ENCODE data around the gene ECSCR.

ECSCR gene

GRCh38 chr5:139415221-139415861, 47.2 kb downstream of the ECSCR start:
- no peak for DNase-seq (ENCODE audit: low spot score)
- H3K9me3 ChIP-seq (ENCODE audit: severe bottlenecking), result no peaks in the 10 kb centered on the region
- H3K4me3 ChIP-seq (ENCODE audit: severe bottlenecking), result no peak overlapping the region
- no peaks in the 10 kb centered on the region for H3K27me3 ChIP-seq (ENCODE audit: insufficient read depth, poor library complexity, severe bottlenecking)
- peak; percentile 58 for ATAC-seq (ENCODE audit: low read depth)
- H3K27ac ChIP-seq (ENCODE audit: poor library complexity, severe bottlenecking), result no peak overlapping the region
- H3K4me1 ChIP-seq (ENCODE audit: insufficient read depth, poor library complexity, severe bottlenecking), result no peaks in the 10 kb centered on the region
- no peak for TF ChIP-seq CTCF (IDR thresholded peaks at IDR 0.05; ENCODE audit: poor library complexity, severe bottlenecking)
- H3K36me3 ChIP-seq (ENCODE audit: low read depth), result peaks cover 5% of the 10 kb centered on the region; the same call in 1 of the 2 replicates

DNA sequence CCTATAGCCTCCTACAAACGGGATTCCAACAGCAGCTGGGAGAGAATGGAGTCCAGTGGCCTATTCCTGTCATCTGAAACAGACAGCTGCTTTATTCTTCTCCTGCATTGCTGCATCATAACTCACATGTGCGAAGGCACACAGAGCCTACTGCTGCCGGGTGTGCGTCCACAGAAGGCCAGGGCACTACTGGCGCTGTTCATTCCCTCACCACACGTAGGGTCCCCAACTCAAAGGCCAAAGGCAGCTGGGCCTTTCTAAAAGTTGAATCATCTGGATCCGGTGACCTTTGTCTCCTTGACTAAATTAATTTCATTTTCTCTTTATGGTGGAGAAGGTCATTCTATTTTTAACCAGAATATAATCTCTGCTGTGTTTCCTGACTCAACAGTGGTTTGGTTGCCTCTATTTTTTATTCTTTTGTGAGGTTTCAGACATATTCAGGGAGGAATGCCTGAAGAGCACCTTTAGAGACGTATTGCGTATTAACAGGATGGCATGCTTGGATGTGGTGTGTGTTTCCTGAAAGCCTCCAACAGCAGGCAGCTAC, 47.9 kb downstream of the ECSCR start:
- no peaks in the 10 kb centered on the region for H3K36me3 ChIP-seq (ENCODE audit: low read depth)
- no peaks in the 10 kb centered on the region for H3K4me1 ChIP-seq (ENCODE audit: insufficient read depth, poor library complexity, severe bottlenecking)
- no peak overlapping the region for H3K27ac ChIP-seq (ENCODE audit: poor library complexity, severe bottlenecking)
- no peak for DNase-seq (ENCODE audit: low spot score)
- no peaks in the 10 kb centered on the region for H3K27me3 ChIP-seq (ENCODE audit: insufficient read depth, poor library complexity, severe bottlenecking)
- TF ChIP-seq CTCF (IDR thresholded peaks at IDR 0.05; ENCODE audit: poor library complexity, severe bottlenecking), result no peak
- H3K4me3 ChIP-seq (ENCODE audit: severe bottlenecking), result no peak overlapping the region
- ATAC-seq (ENCODE audit: low read depth), result no peak
- no peaks in the 10 kb centered on the region for H3K9me3 ChIP-seq (ENCODE audit: severe bottlenecking)

DNA sequence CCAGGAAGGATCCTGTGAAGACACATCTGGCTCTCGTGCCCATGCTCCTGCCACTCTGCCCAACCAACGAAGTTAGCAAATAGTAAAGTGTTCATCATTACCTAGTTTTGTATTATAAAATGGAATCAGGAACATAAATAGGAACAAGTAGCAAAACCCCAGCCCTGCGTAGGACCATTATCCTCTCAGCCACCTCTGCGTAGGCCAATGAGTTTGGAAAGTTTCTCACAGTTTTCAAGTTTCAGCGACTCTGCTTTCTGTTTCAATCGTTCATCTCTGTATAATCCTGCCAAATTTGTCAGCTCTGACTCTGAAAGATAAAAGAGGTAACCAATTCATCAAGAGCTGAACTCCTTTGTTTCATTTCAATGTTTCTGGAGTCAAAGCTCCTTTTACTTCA, 48.6 kb downstream of the ECSCR start:
- Histone ChIP-seq H3K4me1 (ENCODE audit: insufficient read depth, poor library complexity, severe bottlenecking) (no peaks in the 10 kb centered on the region), H3K4me3 (ENCODE audit: severe bottlenecking) (no peak overlapping the region), H3K27ac (ENCODE audit: poor library complexity, severe bottlenecking) (no peak overlapping the region), H3K36me3 (ENCODE audit: low read depth) (no peaks in the 10 kb centered on the region), H3K27me3 (ENCODE audit: insufficient read depth, poor library complexity, severe bottlenecking) (no peaks in the 10 kb centered on the region), H3K9me3 (ENCODE audit: severe bottlenecking) (no peaks in the 10 kb centered on the region)
- DNase-seq (ENCODE audit: low spot score) (no peak), ATAC-seq (ENCODE audit: low read depth) (no peak)
- TF ChIP-seq CTCF (IDR thresholded peaks at IDR 0.05; ENCODE audit: poor library complexity, severe bottlenecking), result no peak

DNA sequence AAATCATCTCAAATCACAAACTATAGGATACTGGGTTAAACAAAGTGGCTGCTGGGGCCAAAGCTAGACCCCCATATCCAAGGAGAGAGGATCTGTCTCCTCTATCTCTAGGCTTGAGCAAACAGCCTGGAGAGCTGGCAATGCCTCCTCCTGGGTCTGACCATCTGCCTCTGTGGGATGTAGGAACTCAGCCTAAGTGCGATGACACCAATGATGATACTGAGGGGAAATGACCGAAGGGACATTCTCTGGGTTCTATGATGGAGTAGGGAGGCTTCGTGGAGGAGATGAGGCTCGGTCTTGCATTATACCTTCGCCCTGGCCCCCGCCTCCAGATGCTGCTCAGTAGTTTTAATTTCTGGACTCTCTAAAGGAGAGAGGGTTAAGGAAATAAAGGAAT, 49.4 kb downstream of the ECSCR start:
- DNase-seq (ENCODE audit: low spot score) (no peak), ATAC-seq (ENCODE audit: low read depth) (no peak)
- Histone ChIP-seq H3K27ac (ENCODE audit: poor library complexity, severe bottlenecking) (no peak overlapping the region), H3K27me3 (ENCODE audit: insufficient read depth, poor library complexity, severe bottlenecking) (no peaks in the 10 kb centered on the region), H3K4me1 (ENCODE audit: insufficient read depth, poor library complexity, severe bottlenecking) (no peaks in the 10 kb centered on the region), H3K36me3 (ENCODE audit: low read depth) (no peaks in the 10 kb centered on the region), H3K9me3 (ENCODE audit: severe bottlenecking) (no peaks in the 10 kb centered on the region), H3K4me3 (ENCODE audit: severe bottlenecking) (no peak overlapping the region)
- no peak for TF ChIP-seq CTCF (IDR thresholded peaks at IDR 0.05; ENCODE audit: poor library complexity, severe bottlenecking)
